ENCODE measurements around the gene SLC24A3.

DNA sequence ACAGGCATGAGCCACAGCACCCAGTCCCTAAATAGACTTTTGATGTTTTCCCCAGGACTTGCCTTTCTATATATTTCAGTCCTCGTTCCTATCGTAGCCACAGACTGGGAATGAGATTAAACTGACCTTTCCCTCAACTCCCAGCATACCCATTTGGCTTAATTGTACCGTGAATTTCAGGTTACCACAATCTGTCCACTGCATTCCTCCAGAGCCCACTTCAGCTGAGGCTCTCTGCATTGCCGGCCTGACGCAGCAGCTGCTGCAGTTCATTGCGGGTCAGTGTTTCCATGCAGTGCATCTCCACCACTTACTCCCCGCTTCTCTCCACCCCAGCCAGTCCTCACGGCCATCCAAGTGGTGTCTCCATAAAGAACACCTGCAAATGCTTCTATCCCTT lies 442.5 kb downstream of the SLC24A3 start:
- TF ChIP-seq POLR2AphosphoS5 (IDR thresholded peaks at IDR 0.05; ENCODE audit: borderline replicate concordance, low read depth, low read length) = no peak
- TF ChIP-seq EZH2 (IDR thresholded peaks at IDR 0.05) = no peak
- TF ChIP-seq FOXP2 (optimal IDR thresholded peaks at IDR 0.05; ENCODE audit: control extremely low read depth, extremely low read length, insufficient read depth) = no peak
